HL-60 (cell line): ENCODE data around the gene BRIP1.

Source experiments
- DNase-seq, 2 experiments: peaks; one replicate each; pipeline ENCODE4 v3.0.0-alpha.2; 2010 to 2020; ENCODE audit warnings: low read depth in 1 of 2, low spot score in 1 of 2
- H3K27ac ChIP-seq: fragments of 250-450 bp; sonication (Bioruptor Pico); replicated peaks from 2 replicates; pipeline ENCODE4 v1.5.1; 2020; ENCODE audit warnings: mild to moderate bottlenecking, moderate library complexity
- H3K27me3 ChIP-seq: fragments of 250-450 bp; sonication (Bioruptor Pico); 2 replicates; pipeline ENCODE4 v1.5.1; 2021; ENCODE audit warnings: mild to moderate bottlenecking, moderate library complexity; ENCODE audit not compliant: insufficient read depth, poor library complexity, severe bottlenecking
- H3K4me3 ChIP-seq: replicated peaks from 2 replicates; pipeline ENCODE4 v1.5.1; 2011; ENCODE audit warnings: mild to moderate bottlenecking, control low read depth, low read length; ENCODE audit not compliant: insufficient read depth
- GABPA ChIP-seq: IDR thresholded peaks from 2 replicates; pipeline ENCODE4 v1.6.1; 2012; ENCODE audit warnings: low read depth
- POLR2AphosphoS5 ChIP-seq: IDR thresholded peaks from 2 replicates; pipeline ENCODE4 v1.6.1; 2012; ENCODE audit warnings: low read depth
- SPI1 ChIP-seq: IDR thresholded peaks from 2 replicates; pipeline ENCODE4 v1.6.1; 2012; ENCODE audit warnings: low read depth, mild to moderate bottlenecking, borderline replicate concordance
- TF ChIP-seq, protein P1 (sequence below): IDR thresholded peaks from one replicate; pipeline ENCODE4 v1.5.1; 2011; ENCODE audit warnings: low read length, control low read depth, inconsistent platforms; ENCODE audit not compliant: insufficient read depth
- TF ChIP-seq, protein P2 (sequence below): IDR thresholded peaks from 2 replicates; pipeline ENCODE4 v1.6.1; 2012; ENCODE audit warnings: low read depth; ENCODE audit not compliant: insufficient replicate concordance

Gene BRIP1

DNA sequence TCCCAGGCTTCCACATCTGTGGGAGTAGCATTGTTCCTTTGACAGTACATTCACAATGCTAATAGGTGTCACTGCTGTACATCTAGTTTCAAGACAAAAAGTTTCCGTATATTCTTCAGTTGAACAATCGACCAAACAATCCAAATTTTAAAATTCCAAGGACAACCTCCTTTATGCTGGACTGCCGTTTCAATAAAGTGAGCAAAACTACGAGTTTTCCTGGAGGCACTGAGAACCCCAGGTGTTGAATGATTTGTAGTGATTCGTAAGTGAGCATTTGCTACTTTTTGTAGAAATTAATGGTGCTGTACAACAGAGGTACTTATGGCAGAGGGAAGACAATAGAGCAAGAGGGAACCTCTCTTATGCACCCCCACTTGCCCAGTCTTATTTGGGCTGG is 201.1 kb downstream of the BRIP1 start:
- Histone ChIP-seq H3K27me3 (no peaks in the 10 kb centered on the region), H3K4me3 (no peak overlapping the region), H3K27ac (no peak overlapping the region)
- TF ChIP-seq, protein P1, sequence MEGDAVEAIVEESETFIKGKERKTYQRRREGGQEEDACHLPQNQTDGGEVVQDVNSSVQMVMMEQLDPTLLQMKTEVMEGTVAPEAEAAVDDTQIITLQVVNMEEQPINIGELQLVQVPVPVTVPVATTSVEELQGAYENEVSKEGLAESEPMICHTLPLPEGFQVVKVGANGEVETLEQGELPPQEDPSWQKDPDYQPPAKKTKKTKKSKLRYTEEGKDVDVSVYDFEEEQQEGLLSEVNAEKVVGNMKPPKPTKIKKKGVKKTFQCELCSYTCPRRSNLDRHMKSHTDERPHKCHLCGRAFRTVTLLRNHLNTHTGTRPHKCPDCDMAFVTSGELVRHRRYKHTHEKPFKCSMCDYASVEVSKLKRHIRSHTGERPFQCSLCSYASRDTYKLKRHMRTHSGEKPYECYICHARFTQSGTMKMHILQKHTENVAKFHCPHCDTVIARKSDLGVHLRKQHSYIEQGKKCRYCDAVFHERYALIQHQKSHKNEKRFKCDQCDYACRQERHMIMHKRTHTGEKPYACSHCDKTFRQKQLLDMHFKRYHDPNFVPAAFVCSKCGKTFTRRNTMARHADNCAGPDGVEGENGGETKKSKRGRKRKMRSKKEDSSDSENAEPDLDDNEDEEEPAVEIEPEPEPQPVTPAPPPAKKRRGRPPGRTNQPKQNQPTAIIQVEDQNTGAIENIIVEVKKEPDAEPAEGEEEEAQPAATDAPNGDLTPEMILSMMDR: no peak
- no peak for TF ChIP-seq POLR2AphosphoS5
- DNase-seq: no peak

DNA sequence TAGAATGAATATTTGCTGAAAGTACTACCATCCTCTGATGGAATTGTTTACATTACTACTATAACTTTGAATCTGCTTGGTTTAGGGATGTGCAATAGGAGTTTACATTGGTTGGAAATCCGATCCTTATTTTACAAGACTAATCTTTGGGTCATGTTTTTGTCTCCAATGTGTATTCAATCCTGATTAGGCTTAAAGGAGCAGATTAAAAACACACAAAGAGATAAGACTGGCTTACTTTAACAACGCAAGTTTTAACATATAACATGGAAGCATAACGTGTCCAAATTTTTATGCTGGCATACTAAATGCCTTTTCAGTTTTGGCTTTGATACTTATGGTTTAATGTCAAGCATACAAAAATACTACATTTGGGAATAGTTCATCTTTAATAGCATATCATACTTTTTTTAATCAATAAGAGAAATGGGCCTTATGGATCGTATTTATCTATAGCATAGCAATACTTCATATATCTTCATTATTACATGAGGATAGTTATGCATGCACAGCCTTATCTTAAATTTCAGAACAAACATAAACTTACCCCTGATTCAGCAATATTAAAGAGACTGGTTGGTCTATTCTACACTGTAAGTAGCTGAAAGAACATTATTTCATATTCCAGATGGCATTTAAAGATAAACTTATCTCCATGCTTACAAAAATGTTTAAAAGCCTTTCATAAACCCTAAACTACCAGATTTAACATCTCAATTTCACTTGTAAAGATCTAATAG is 202.4 kb downstream of the BRIP1 start:
- H3K27me3 ChIP-seq: no peaks in the 10 kb centered on the region
- H3K27ac ChIP-seq: no peak overlapping the region
- no peak overlapping the region for H3K4me3 ChIP-seq
- no peak for DNase-seq
- TF ChIP-seq, protein P1: no peak
- no peak for TF ChIP-seq SPI1
- TF ChIP-seq, protein P2, sequence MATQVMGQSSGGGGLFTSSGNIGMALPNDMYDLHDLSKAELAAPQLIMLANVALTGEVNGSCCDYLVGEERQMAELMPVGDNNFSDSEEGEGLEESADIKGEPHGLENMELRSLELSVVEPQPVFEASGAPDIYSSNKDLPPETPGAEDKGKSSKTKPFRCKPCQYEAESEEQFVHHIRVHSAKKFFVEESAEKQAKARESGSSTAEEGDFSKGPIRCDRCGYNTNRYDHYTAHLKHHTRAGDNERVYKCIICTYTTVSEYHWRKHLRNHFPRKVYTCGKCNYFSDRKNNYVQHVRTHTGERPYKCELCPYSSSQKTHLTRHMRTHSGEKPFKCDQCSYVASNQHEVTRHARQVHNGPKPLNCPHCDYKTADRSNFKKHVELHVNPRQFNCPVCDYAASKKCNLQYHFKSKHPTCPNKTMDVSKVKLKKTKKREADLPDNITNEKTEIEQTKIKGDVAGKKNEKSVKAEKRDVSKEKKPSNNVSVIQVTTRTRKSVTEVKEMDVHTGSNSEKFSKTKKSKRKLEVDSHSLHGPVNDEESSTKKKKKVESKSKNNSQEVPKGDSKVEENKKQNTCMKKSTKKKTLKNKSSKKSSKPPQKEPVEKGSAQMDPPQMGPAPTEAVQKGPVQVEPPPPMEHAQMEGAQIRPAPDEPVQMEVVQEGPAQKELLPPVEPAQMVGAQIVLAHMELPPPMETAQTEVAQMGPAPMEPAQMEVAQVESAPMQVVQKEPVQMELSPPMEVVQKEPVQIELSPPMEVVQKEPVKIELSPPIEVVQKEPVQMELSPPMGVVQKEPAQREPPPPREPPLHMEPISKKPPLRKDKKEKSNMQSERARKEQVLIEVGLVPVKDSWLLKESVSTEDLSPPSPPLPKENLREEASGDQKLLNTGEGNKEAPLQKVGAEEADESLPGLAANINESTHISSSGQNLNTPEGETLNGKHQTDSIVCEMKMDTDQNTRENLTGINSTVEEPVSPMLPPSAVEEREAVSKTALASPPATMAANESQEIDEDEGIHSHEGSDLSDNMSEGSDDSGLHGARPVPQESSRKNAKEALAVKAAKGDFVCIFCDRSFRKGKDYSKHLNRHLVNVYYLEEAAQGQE: no peak
- no peak for TF ChIP-seq GABPA
- TF ChIP-seq POLR2AphosphoS5: no peak

DNA sequence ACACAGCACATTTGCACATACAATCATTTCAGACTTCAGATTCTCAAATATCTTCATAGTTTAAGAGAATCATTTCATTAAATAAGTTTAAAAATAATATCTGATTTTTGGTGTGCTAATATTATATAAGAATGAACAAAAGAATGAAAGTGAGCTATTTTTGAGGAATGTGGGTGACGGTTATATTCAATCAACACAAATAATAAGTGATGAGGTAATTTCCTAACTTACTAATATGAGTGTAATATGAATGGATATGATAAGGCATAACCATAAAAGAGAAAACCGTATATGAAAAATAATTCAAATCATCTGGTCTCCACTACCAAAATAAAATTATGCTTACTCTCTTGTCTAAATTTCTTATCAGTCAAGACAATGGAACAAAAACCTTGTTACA is 203.9 kb downstream of the BRIP1 start:
- no peak for DNase-seq
- Histone ChIP-seq H3K27me3 (no peaks in the 10 kb centered on the region), H3K4me3 (no peak overlapping the region), H3K27ac (no peak overlapping the region)
- TF ChIP-seq GABPA: no peak
- TF ChIP-seq, protein P1: no peak
- TF ChIP-seq, protein P2: no peak
- no peak for TF ChIP-seq POLR2AphosphoS5
- TF ChIP-seq SPI1: no peak

DNA sequence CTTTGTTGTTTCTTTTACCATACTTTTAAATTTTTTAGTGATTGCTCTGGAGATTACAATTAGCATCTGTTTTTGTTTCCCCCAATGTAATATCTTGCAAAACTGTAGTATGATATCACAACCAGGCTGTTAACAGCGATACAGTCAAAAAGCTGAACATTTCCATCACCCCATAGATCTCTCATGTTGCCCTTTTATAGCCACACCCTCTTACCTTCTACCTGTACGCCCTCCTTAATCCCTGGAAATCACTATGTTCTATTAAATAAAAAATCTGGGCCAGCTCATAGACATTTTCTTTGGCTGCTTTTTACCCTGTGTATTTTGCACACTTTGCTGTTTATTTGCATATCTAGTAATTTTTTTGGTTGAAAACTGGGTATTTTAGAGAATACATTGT is 205.1 kb downstream of the BRIP1 start:
- Histone ChIP-seq H3K27ac (no peak overlapping the region), H3K4me3 (no peak overlapping the region), H3K27me3 (no peaks in the 10 kb centered on the region)
- DNase-seq: no peak
- TF ChIP-seq GABPA (no peak), SPI1 (no peak), POLR2AphosphoS5 (no peak)
- TF ChIP-seq, protein P1: no peak
- TF ChIP-seq, protein P2: no peak
